ENCODE results near the gene CCDC63.

CCDC63 gene

GRCh38 chr12:110872100-110872499, 25.3 kb downstream of the CCDC63 start:
- TF ChIP-seq, protein P1, sequence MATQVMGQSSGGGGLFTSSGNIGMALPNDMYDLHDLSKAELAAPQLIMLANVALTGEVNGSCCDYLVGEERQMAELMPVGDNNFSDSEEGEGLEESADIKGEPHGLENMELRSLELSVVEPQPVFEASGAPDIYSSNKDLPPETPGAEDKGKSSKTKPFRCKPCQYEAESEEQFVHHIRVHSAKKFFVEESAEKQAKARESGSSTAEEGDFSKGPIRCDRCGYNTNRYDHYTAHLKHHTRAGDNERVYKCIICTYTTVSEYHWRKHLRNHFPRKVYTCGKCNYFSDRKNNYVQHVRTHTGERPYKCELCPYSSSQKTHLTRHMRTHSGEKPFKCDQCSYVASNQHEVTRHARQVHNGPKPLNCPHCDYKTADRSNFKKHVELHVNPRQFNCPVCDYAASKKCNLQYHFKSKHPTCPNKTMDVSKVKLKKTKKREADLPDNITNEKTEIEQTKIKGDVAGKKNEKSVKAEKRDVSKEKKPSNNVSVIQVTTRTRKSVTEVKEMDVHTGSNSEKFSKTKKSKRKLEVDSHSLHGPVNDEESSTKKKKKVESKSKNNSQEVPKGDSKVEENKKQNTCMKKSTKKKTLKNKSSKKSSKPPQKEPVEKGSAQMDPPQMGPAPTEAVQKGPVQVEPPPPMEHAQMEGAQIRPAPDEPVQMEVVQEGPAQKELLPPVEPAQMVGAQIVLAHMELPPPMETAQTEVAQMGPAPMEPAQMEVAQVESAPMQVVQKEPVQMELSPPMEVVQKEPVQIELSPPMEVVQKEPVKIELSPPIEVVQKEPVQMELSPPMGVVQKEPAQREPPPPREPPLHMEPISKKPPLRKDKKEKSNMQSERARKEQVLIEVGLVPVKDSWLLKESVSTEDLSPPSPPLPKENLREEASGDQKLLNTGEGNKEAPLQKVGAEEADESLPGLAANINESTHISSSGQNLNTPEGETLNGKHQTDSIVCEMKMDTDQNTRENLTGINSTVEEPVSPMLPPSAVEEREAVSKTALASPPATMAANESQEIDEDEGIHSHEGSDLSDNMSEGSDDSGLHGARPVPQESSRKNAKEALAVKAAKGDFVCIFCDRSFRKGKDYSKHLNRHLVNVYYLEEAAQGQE (IDR thresholded peaks at IDR 0.05; ENCODE audit: insufficient replicate concordance, low read depth), result no peak
- no peak for TF ChIP-seq SPI1 (IDR thresholded peaks at IDR 0.05; ENCODE audit: borderline replicate concordance, low read depth)
- TF ChIP-seq, protein P2, sequence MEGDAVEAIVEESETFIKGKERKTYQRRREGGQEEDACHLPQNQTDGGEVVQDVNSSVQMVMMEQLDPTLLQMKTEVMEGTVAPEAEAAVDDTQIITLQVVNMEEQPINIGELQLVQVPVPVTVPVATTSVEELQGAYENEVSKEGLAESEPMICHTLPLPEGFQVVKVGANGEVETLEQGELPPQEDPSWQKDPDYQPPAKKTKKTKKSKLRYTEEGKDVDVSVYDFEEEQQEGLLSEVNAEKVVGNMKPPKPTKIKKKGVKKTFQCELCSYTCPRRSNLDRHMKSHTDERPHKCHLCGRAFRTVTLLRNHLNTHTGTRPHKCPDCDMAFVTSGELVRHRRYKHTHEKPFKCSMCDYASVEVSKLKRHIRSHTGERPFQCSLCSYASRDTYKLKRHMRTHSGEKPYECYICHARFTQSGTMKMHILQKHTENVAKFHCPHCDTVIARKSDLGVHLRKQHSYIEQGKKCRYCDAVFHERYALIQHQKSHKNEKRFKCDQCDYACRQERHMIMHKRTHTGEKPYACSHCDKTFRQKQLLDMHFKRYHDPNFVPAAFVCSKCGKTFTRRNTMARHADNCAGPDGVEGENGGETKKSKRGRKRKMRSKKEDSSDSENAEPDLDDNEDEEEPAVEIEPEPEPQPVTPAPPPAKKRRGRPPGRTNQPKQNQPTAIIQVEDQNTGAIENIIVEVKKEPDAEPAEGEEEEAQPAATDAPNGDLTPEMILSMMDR (IDR thresholded peaks at IDR 0.05; ENCODE audit: insufficient read depth, low read length), result no peak
- no peak for TF ChIP-seq POLR2AphosphoS5 (IDR thresholded peaks at IDR 0.05; ENCODE audit: low read depth)
- TF ChIP-seq GABPA (IDR thresholded peaks at IDR 0.05; ENCODE audit: low read depth), result no peak
- no peak overlapping the region for H3K4me3 ChIP-seq (replicated peaks; ENCODE audit: insufficient read depth, low read length)
- no peaks in the 10 kb centered on the region for H3K27me3 ChIP-seq (ENCODE audit: insufficient read depth, poor library complexity, severe bottlenecking)
- no peak overlapping the region for H3K27ac ChIP-seq (replicated peaks)
- DNase-seq (ENCODE audit: low read depth in 1 of 2, low spot score in 1 of 2), result no peak

GRCh38 chr12:110874351-110874750, 27.6 kb downstream of the CCDC63 start:
- Histone ChIP-seq H3K27ac (replicated peaks) (no peak overlapping the region), H3K27me3 (ENCODE audit: insufficient read depth, poor library complexity, severe bottlenecking) (no peaks in the 10 kb centered on the region), H3K4me3 (replicated peaks; ENCODE audit: insufficient read depth, low read length) (no peak overlapping the region)
- no peak for DNase-seq (ENCODE audit: low read depth in 1 of 2, low spot score in 1 of 2)
- TF ChIP-seq, protein P1 (IDR thresholded peaks at IDR 0.05; ENCODE audit: insufficient replicate concordance, low read depth), result no peak
- TF ChIP-seq, protein P2 (IDR thresholded peaks at IDR 0.05; ENCODE audit: insufficient read depth, low read length), result no peak
- TF ChIP-seq GABPA (IDR thresholded peaks at IDR 0.05; ENCODE audit: low read depth), result no peak
- no peak for TF ChIP-seq SPI1 (IDR thresholded peaks at IDR 0.05; ENCODE audit: borderline replicate concordance, low read depth)
- TF ChIP-seq POLR2AphosphoS5 (IDR thresholded peaks at IDR 0.05; ENCODE audit: low read depth), result no peak

DNA sequence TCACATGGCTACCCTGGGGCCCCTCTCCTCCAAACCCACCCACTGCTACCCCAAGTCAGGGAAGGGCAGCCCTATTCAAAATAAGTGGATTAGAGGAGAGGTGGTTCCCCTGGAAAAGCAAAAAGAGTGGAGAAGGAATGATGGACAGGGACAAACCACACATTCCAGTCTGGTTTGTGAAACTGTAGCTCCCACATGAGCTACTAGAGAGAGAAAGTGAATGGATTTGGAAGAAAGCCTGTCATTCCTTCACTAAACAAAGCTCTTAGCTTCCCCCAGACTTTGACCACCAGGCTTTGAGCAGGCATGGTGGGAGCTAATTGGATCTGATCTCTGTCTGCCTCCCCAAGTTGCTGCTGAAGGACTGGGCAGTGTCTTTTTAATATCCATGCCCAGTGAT, 28.0 kb downstream of the CCDC63 start:
- DNase-seq (ENCODE audit: low read depth in 1 of 2, low spot score in 1 of 2), result no peak
- no peak overlapping the region for H3K27ac ChIP-seq (replicated peaks)
- no peak overlapping the region for H3K4me3 ChIP-seq (replicated peaks; ENCODE audit: insufficient read depth, low read length)
- TF ChIP-seq, protein P2 (IDR thresholded peaks at IDR 0.05; ENCODE audit: insufficient read depth, low read length), result no peak
- TF ChIP-seq SPI1 (IDR thresholded peaks at IDR 0.05; ENCODE audit: borderline replicate concordance, low read depth) (no peak), POLR2AphosphoS5 (IDR thresholded peaks at IDR 0.05; ENCODE audit: low read depth) (no peak), GABPA (IDR thresholded peaks at IDR 0.05; ENCODE audit: low read depth) (no peak)
- TF ChIP-seq, protein P1 (IDR thresholded peaks at IDR 0.05; ENCODE audit: insufficient replicate concordance, low read depth), result no peak
- H3K27me3 ChIP-seq (ENCODE audit: insufficient read depth, poor library complexity, severe bottlenecking), result no peaks in the 10 kb centered on the region

All from HL-60 (cell line).